ENCODE measurements around the gene PIK3C3.
"Not testable (repeated sequence)": the region's sequence is repeated elsewhere in the genome, so short reads cannot be mapped to it uniquely, and the experiment has no call there.

The PIK3C3 gene

GRCh38 chr18:42038936-42039335, 83.9 kb downstream of the PIK3C3 start:
- Histone ChIP-seq H3K4me3 (ENCODE audit: low read length) (no peak overlapping the region), H3K27me3 (ENCODE audit: control insufficient read depth, insufficient read depth, low read length) (no peaks in the 10 kb centered on the region), H3K36me3 (ENCODE audit: control insufficient read depth, insufficient read depth, low read length) (peaks cover 2% of the 10 kb centered on the region; the same call in 1 of the 2 replicates), H3K27ac (ENCODE audit: low read length) (no peak overlapping the region), H3K4me1 (ENCODE audit: control insufficient read depth, insufficient read depth, low read length) (no peaks in the 10 kb centered on the region), H3K9me3 (ENCODE audit: control insufficient read depth, insufficient read depth, low read length) (no peaks in the 10 kb centered on the region)
- no peak for DNase-seq (ENCODE audit: low read depth, low spot score)
- WGBS (ENCODE audit: insufficient coverage, insufficient read length), result no CpG with 5 or more reads among the region's 1 CpG

GRCh38 chr18:42039396-42039795, 84.4 kb downstream of the PIK3C3 start:
- Histone ChIP-seq H3K4me1 (ENCODE audit: control insufficient read depth, insufficient read depth, low read length) (no peaks in the 10 kb centered on the region), H3K27ac (ENCODE audit: low read length) (no peak overlapping the region), H3K27me3 (ENCODE audit: control insufficient read depth, insufficient read depth, low read length) (no peaks in the 10 kb centered on the region), H3K9me3 (ENCODE audit: control insufficient read depth, insufficient read depth, low read length) (no peaks in the 10 kb centered on the region), H3K4me3 (ENCODE audit: low read length) (no peak overlapping the region), H3K36me3 (ENCODE audit: control insufficient read depth, insufficient read depth, low read length) (peaks cover 2% of the 10 kb centered on the region; the same call in 1 of the 2 replicates)
- DNase-seq (ENCODE audit: low read depth, low spot score), result no peak
- no CpG with 5 or more reads among the region's 1 CpG for WGBS (ENCODE audit: insufficient coverage, insufficient read length)

GRCh38 chr18:42041793-42042192, 86.8 kb downstream of the PIK3C3 start:
- no peak for DNase-seq (ENCODE audit: low read depth, low spot score)
- Histone ChIP-seq H3K4me3 (ENCODE audit: low read length) (no peak overlapping the region), H3K27ac (ENCODE audit: low read length) (no peak overlapping the region), H3K27me3 (ENCODE audit: control insufficient read depth, insufficient read depth, low read length) (no peaks in the 10 kb centered on the region), H3K9me3 (ENCODE audit: control insufficient read depth, insufficient read depth, low read length) (no peaks in the 10 kb centered on the region), H3K4me1 (ENCODE audit: control insufficient read depth, insufficient read depth, low read length) (no peaks in the 10 kb centered on the region), H3K36me3 (ENCODE audit: control insufficient read depth, insufficient read depth, low read length) (peaks cover 2% of the 10 kb centered on the region; the same call in 1 of the 2 replicates)
- WGBS (ENCODE audit: insufficient coverage, insufficient read length), result no CpG with 5 or more reads among the region's 1 CpG

- H3K9me3 ChIP-seq (ENCODE audit: control insufficient read depth, insufficient read depth, low read length), result no peaks in the 10 kb centered on the region
- no peak overlapping the region for H3K4me3 ChIP-seq (ENCODE audit: low read length)
- WGBS (ENCODE audit: insufficient coverage, insufficient read length), result no CpG with 5 or more reads among the region's 1 CpG
- no peak overlapping the region for H3K27ac ChIP-seq (ENCODE audit: low read length)
- H3K27me3 ChIP-seq (ENCODE audit: control insufficient read depth, insufficient read depth, low read length), result no peaks in the 10 kb centered on the region
- H3K36me3 ChIP-seq (ENCODE audit: control insufficient read depth, insufficient read depth, low read length), result no peaks in the 10 kb centered on the region
- no peaks in the 10 kb centered on the region for H3K4me1 ChIP-seq (ENCODE audit: control insufficient read depth, insufficient read depth, low read length)
- no peak for DNase-seq (ENCODE audit: low read depth, low spot score)
Observed at GRCh38 chr18:42045346-42045745, 90.3 kb downstream of the PIK3C3 start.

- H3K36me3 ChIP-seq (ENCODE audit: control insufficient read depth, insufficient read depth, low read length), result no peaks in the 10 kb centered on the region
- no peak overlapping the region for H3K27ac ChIP-seq (ENCODE audit: low read length)
Observed at GRCh38 chr18:42047721-42048120, 92.7 kb downstream of the PIK3C3 start.

GRCh38 chr18:42048158-42048557, 93.1 kb downstream of the PIK3C3 start:
- no peak overlapping the region for H3K27ac ChIP-seq (ENCODE audit: low read length)

More at GRCh38 chr18:42047721-42048120, 92.7 kb downstream of the PIK3C3 start:
- Histone ChIP-seq H3K4me3 (ENCODE audit: low read length) (no peak overlapping the region), H3K9me3 (ENCODE audit: control insufficient read depth, insufficient read depth, low read length) (no peaks in the 10 kb centered on the region), H3K4me1 (ENCODE audit: control insufficient read depth, insufficient read depth, low read length) (no peaks in the 10 kb centered on the region), H3K27me3 (ENCODE audit: control insufficient read depth, insufficient read depth, low read length) (no peaks in the 10 kb centered on the region)
- no peak for DNase-seq (ENCODE audit: low read depth, low spot score)

GRCh38 chr18:42049536-42049935, 94.5 kb downstream of the PIK3C3 start:
- not testable (repeated sequence) for H3K27me3 ChIP-seq (ENCODE audit: control insufficient read depth, insufficient read depth, low read length); H3K9me3 ChIP-seq (ENCODE audit: control insufficient read depth, insufficient read depth, low read length); H3K36me3 ChIP-seq (ENCODE audit: control insufficient read depth, insufficient read depth, low read length); H3K27ac ChIP-seq (ENCODE audit: low read length); DNase-seq (ENCODE audit: low read depth, low spot score); H3K4me3 ChIP-seq (ENCODE audit: low read length); H3K4me1 ChIP-seq (ENCODE audit: control insufficient read depth, insufficient read depth, low read length)
- no CpG with 5 or more reads among the region's 15 CpGs for WGBS (ENCODE audit: insufficient coverage, insufficient read length)

More at GRCh38 chr18:42048158-42048557, 93.1 kb downstream of the PIK3C3 start:
- Histone ChIP-seq H3K4me1 (ENCODE audit: control insufficient read depth, insufficient read depth, low read length) (no peaks in the 10 kb centered on the region), H3K9me3 (ENCODE audit: control insufficient read depth, insufficient read depth, low read length) (no peaks in the 10 kb centered on the region), H3K4me3 (ENCODE audit: low read length) (no peak overlapping the region), H3K27me3 (ENCODE audit: control insufficient read depth, insufficient read depth, low read length) (no peaks in the 10 kb centered on the region), H3K36me3 (ENCODE audit: control insufficient read depth, insufficient read depth, low read length) (no peaks in the 10 kb centered on the region)
- WGBS (ENCODE audit: insufficient coverage, insufficient read length), result no CpG with 5 or more reads among the region's 2 CpGs
- DNase-seq (ENCODE audit: low read depth, low spot score), result no peak

- no peak for DNase-seq (ENCODE audit: low read depth, low spot score)
- Histone ChIP-seq H3K9me3 (ENCODE audit: control insufficient read depth, insufficient read depth, low read length) (no peaks in the 10 kb centered on the region), H3K4me1 (ENCODE audit: control insufficient read depth, insufficient read depth, low read length) (no peaks in the 10 kb centered on the region), H3K27ac (ENCODE audit: low read length) (no peak overlapping the region), H3K4me3 (ENCODE audit: low read length) (no peak overlapping the region), H3K36me3 (ENCODE audit: control insufficient read depth, insufficient read depth, low read length) (no peaks in the 10 kb centered on the region), H3K27me3 (ENCODE audit: control insufficient read depth, insufficient read depth, low read length) (no peaks in the 10 kb centered on the region)
Observed at GRCh38 chr18:42051411-42051810, 96.4 kb downstream of the PIK3C3 start.

GRCh38 chr18:42052122-42052708, 97.2 kb downstream of the PIK3C3 start:
- Histone ChIP-seq H3K4me3 (ENCODE audit: low read length) (no peak overlapping the region), H3K27me3 (ENCODE audit: control insufficient read depth, insufficient read depth, low read length) (no peaks in the 10 kb centered on the region), H3K9me3 (ENCODE audit: control insufficient read depth, insufficient read depth, low read length) (no peaks in the 10 kb centered on the region), H3K4me1 (ENCODE audit: control insufficient read depth, insufficient read depth, low read length) (no peaks in the 10 kb centered on the region), H3K27ac (ENCODE audit: low read length) (no peak overlapping the region), H3K36me3 (ENCODE audit: control insufficient read depth, insufficient read depth, low read length) (no peaks in the 10 kb centered on the region)
- no peak for DNase-seq (ENCODE audit: low read depth, low spot score)
- WGBS (ENCODE audit: insufficient coverage, insufficient read length), result 100% methylated on average over 2 of the region's 3 CpGs

- Histone ChIP-seq H3K27ac (ENCODE audit: low read length) (no peak overlapping the region), H3K9me3 (ENCODE audit: control insufficient read depth, insufficient read depth, low read length) (no peaks in the 10 kb centered on the region), H3K4me1 (ENCODE audit: control insufficient read depth, insufficient read depth, low read length) (no peaks in the 10 kb centered on the region), H3K27me3 (ENCODE audit: control insufficient read depth, insufficient read depth, low read length) (no peaks in the 10 kb centered on the region), H3K36me3 (ENCODE audit: control insufficient read depth, insufficient read depth, low read length) (no peaks in the 10 kb centered on the region), H3K4me3 (ENCODE audit: low read length) (no peak overlapping the region)
- DNase-seq (ENCODE audit: low read depth, low spot score), result peak; percentile 9
- no CpG with 5 or more reads among the region's 5 CpGs for WGBS (ENCODE audit: insufficient coverage, insufficient read length)
Observed at GRCh38 chr18:42053188-42053781, 98.3 kb downstream of the PIK3C3 start.

- H3K36me3 ChIP-seq (ENCODE audit: control insufficient read depth, insufficient read depth, low read length), result no peaks in the 10 kb centered on the region; the same call in 1 of the 2 replicates
- no peak overlapping the region for H3K4me3 ChIP-seq (ENCODE audit: low read length)
- H3K27me3 ChIP-seq (ENCODE audit: control insufficient read depth, insufficient read depth, low read length), result no peaks in the 10 kb centered on the region
- no peaks in the 10 kb centered on the region for H3K9me3 ChIP-seq (ENCODE audit: control insufficient read depth, insufficient read depth, low read length)
- no peaks in the 10 kb centered on the region for H3K4me1 ChIP-seq (ENCODE audit: control insufficient read depth, insufficient read depth, low read length)
- no peak overlapping the region for H3K27ac ChIP-seq (ENCODE audit: low read length)
- DNase-seq (ENCODE audit: low read depth, low spot score), result no peak
Observed at GRCh38 chr18:42064109-42064508, 109.1 kb downstream of the PIK3C3 start.

All from iPS DF 6.9 (cell line).